ENCODE data around the gene DCPS. TPM values are rescaled to one million over a fixed set of nuclear protein-coding genes. Genes with fewer than 3 reads are reported as not detected.
"Not testable (repeated sequence)": the region's sequence is repeated elsewhere in the genome, so short reads cannot be mapped to it uniquely, and the experiment has no call there.

DCPS gene
- total RNA-seq, 1 donor from 2014 or later = 7.2 TPM

- peaks cover 2% of the 10 kb centered on the region for H3K4me1 Mint-ChIP-seq (ENCODE audit: low read depth, unreplicated experiment)
- no peak for DNase-seq
- H3K27me3 Mint-ChIP-seq (ENCODE audit: unreplicated experiment) = peaks cover 2% of the 10 kb centered on the region
- peaks cover 5% of the 10 kb centered on the region for H3K36me3 Mint-ChIP-seq (ENCODE audit: unreplicated experiment)
- H3K4me3 Mint-ChIP-seq (ENCODE audit: unreplicated experiment) = no peak overlapping the region
- TF ChIP-seq CTCF (IDR thresholded peaks at IDR 0.05; ENCODE audit: partially characterized antibody, unreplicated experiment) = no peak
- peaks cover 5% of the 10 kb centered on the region for H3K9me3 Mint-ChIP-seq (ENCODE audit: unreplicated experiment)
- no peak overlapping the region for H3K27ac Mint-ChIP-seq (ENCODE audit: unreplicated experiment)
Measured at GRCh38 chr11:126394036-126394435, 90.2 kb downstream of the DCPS start.

- H3K4me3 Mint-ChIP-seq (ENCODE audit: unreplicated experiment); H3K27me3 Mint-ChIP-seq (ENCODE audit: unreplicated experiment); H3K9me3 Mint-ChIP-seq (ENCODE audit: unreplicated experiment); H3K36me3 Mint-ChIP-seq (ENCODE audit: unreplicated experiment); H3K27ac Mint-ChIP-seq (ENCODE audit: unreplicated experiment); H3K4me1 Mint-ChIP-seq (ENCODE audit: low read depth, unreplicated experiment); DNase-seq: not testable (repeated sequence)
Measured at GRCh38 chr11:126394634-126395072, 90.8 kb downstream of the DCPS start.

Other genes with a start within 250 kb of the DCPS start
- 21.0 TPM for gene CDON, start 241.2 kb upstream of the DCPS start, total RNA-seq (ENCODE audit: unreplicated experiment)
- 41.8 TPM for gene RPUSD4, start 92.4 kb upstream of the DCPS start, total RNA-seq (ENCODE audit: unreplicated experiment)
- gene FAM118B, start 92.3 kb upstream of the DCPS start, total RNA-seq (ENCODE audit: unreplicated experiment) = 33.0 TPM
- 58.0 TPM for gene SRPRA, start 35.2 kb upstream of the DCPS start, total RNA-seq (ENCODE audit: unreplicated experiment)
- gene FOXRED1, start 34.9 kb upstream of the DCPS start, total RNA-seq (ENCODE audit: unreplicated experiment) = 60.9 TPM
- gene TIRAP, start 21.0 kb upstream of the DCPS start, total RNA-seq (ENCODE audit: unreplicated experiment) = 8.2 TPM
- gene ST3GAL4, start 51.6 kb downstream of the DCPS start, total RNA-seq (ENCODE audit: unreplicated experiment) = 10.4 TPM

Measured in glutamatergic neuron (in vitro differentiated cells).